DMS53 treated with DMSO at 0.1 percent for 48 hours (cell line): Measurements from ENCODE around the gene IGHMBP2.
"Not testable (repeated sequence)": the region's sequence is repeated elsewhere in the genome, so short reads cannot be mapped to it uniquely, and the experiment has no call there.

Experiments used
- DNase-seq: peaks from one replicate; lab custom pipeline; 2025; ENCODE audit not compliant: unreplicated experiment; lab: John Stamatoyannopoulos, UW

The IGHMBP2 gene

DNA sequence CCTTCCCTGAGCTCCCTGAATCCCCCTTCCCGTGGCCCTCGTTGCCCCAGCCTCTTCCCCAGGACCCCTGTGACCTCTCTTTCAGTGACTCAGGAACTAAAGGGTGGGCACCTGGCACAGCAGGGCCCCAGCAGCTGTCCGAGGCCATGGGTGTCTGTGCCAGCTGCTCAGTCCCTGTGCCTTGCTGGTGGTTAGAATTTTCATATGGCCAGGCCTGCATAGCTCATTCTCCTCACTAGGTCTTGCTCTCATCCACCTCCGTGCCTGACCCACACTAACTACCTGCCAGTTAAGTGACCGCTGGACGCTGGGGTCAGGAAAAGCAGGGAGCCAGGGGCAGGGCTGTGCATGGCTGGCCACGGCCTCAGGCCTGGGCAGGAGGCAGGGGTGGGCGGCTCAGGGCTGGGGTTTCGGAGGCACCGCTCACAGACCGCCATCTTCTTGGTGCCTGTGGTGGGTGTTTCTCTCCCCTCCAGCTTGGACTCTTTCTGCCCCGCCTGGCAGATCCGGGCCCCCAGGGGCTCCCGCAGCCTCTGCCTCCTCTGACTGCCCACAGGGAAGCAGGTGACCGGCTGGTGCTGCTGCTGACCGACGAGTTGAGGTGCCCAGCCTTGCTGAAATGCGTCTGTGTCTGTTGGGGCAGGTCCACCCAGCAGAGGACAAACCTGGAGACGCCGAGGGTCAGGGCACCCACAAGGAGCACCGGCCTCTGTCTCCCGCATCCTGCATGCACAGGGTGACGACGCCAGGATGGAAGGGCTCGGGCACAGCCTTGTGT is 56.8 kb downstream of the IGHMBP2 start:
- no peak for DNase-seq

- no peak for DNase-seq
Measured at GRCh38 chr11:68961245-68961644, 57.6 kb downstream of the IGHMBP2 start.

DNA sequence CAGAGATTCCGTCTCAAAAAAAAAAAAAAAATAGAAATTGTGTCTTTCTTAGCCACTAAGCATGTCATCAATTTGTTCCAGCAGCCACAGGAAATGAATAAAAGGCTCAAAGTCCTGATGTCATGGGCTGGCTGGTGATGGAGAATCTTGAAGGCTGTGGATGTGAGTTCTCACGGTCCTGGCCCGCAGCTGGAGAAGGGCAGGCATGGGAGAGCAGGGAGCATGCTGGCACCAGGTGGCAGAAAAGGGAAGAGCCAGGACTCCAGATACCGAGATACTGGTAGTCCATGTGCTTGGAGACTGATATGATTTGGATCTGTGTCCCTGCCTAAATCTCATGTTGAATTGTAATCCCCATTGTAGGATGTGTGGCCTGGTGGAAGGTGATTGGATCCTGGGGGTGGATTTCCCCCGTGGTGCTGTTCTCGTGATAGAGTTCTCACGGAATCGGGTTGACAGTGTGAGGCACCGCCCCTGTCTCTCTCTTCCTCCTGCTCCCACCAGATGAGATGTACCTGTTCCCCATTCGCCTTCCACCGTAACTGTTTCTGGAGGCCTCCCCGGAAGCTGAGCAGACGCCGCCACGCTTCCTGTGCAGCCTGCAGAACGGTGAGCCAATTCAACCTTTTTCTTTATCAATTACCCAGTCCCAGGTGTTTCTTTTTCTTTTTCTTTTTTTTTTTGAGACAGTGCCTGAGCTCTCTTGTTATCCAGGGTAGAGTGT is 59.0 kb downstream of the IGHMBP2 start:
- no peak for DNase-seq

- DNase-seq = no peak
Measured at GRCh38 chr11:68963779-68964178, 60.1 kb downstream of the IGHMBP2 start.

DNA sequence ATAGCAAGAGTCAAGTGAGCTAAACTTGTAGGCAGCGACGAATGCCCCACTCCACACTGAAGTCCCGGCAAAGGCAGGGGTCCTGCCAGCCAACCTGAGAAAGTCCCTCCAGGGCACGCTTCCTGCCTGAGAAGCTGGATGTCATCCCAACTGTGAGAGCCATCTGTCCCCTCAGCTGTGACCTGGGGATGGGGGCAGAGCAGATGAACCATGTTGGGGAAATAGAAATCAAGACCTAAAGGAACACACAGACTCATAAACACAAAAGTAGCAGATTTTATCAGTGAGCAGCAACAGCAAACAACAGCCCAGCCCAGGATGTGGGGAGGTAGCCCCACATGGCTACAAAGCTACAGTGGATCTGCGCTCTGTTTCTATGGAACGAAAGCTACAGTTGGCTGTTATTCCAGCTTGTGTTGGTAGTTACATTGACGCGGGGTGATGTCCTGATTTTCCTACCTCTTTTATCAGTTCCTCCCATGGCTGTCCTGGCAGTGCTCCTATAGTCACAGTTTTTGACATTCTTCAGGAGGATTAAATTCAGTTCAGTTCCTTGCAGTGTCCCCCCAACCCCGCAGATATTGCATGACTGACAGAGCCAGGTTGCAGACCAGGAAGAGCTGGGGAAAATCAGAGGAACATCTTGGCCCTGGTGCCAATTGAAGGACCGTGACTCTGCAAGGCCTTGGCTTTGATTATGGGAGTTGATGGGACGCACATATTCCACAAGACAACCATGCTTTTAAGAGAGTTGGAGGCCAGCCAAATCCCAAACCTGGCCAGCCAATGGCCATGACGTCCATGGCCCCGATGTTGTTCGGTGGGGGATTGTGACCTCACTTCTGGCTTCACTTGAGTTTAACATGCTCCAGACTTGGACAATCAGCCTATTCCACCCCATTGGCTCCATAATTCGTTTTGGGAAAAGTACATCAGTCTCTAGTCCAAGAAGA is 62.5 kb downstream of the IGHMBP2 start:
- DNase-seq = no peak

- DNase-seq = no peak
Measured at GRCh38 chr11:68966894-68967780, 63.4 kb downstream of the IGHMBP2 start.

DNA sequence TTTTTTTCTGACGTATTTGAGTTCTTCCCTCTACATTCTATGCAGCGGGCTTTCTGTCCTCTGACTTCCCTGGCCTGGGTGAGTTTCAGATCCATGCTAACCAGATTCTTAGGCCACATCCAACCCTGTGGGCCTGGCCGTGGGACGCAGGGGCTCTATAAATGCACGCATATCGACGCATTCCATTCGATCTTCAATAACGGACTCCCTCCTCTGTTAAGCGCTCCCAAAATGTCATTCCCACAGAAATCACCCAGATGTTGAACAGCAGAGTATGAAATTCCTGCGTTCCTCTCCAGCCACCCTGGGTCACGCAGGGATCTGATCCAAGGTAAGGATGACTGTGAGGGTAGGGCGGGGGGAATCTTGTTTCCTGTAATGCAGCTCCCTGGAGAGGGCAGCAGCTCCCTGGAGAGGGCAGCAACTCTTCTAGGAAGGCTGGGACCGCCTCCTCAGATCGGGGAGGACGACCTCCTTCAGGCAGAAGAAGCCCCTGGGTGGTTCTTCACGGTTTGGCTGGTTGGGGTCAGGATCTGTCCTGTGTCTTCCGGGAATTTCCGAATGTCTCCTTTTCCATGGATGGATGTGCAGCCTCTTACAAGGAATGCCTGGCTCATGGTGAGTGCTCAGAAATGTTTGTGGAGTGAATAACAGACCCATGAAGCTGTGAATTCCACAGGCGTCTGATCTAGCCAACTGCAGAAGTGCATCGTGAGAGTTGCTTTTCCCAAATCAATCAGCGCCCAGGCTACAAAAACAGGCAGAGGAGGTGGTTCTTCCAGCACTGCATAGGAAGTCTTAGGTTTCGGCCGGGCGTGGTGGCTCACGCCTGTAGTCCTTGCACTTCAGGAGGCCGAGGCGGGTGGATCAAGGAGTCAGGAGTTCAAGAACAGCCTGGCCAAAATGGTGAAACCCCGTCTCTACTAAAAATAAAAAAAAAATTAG is 64.9 kb downstream of the IGHMBP2 start:
- no peak for DNase-seq

- no peak for DNase-seq
Measured at GRCh38 chr11:68969386-68969785, 65.7 kb downstream of the IGHMBP2 start.

DNA sequence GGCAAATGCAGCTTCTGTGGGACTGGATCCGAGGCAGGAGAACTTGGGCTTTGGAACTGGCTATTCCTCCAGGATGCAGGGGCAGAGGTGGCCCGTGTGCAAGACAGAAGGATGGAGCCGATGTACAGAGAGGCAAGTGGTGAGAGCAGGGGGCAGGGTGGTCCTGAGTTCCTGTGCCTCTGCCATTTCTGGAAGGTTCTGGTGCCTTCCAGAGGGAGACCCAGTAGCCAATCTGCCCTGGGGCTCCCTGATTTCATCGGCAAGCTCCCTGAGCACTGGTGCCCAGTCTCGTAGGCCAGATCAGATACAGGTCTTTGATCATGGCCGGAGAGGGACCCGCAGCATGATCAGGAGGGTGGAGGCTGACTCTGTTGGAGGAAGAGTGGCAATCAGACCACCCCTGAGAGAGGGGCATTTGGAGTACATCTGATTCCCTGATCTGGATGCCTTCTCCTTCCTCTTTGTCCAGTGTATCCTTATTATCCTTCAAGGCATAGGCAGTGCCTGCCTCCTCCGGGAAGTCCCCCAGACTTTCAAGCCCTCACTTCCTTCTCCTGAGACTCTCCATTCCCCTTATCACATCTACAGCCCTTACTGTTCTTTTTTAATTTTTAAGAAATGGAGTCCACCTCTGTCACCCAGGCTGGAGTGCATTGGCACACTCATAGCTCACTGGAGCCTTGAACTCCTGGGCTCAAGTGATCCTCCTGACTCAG is 67.4 kb downstream of the IGHMBP2 start:
- no peak for DNase-seq

- DNase-seq = no peak
Measured at GRCh38 chr11:68973219-68973618, 69.5 kb downstream of the IGHMBP2 start.

DNA sequence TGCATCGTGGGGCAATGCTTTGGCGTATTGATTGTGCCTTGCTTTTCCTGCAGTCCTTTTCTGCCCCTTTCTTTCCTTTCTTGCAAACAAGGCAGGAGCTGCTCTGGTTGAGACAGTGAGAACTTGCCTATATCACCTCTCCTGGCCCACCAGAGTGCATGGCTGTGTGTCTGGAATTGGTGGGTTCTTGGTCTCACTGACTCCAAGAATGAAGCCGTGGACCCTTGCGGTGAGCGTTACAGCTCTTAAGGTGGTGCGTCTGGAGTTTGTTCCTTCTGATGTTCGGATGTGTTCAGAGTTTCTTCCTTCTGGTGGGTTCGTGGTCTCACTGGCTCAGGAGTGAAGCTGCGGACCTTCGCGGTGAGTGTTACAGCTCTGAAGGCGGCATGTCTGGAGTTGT is 70.0 kb downstream of the IGHMBP2 start:
- DNase-seq = not testable (repeated sequence)

- no peak for DNase-seq
Measured at GRCh38 chr11:68974421-68975194, 70.9 kb downstream of the IGHMBP2 start.

DNA sequence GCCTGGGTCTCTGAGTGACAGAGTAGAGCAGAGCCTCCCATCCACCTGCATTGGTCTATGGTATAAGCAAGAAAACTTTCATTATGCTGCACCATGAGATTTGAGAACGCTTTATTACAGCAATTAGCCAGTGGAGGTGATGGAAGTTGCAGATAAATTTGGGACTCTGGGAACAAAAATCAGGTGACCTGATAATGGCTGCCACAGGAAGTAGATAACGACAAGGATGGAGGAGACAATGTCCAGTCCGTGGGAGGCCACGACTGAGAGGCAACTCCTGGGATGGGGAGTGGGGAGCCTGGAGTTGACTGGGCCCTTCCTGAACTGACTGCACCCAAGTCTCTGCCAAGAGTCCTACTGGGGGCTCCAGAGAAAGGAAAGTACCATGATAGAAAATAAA is 72.4 kb downstream of the IGHMBP2 start:
- DNase-seq = no peak

DNA sequence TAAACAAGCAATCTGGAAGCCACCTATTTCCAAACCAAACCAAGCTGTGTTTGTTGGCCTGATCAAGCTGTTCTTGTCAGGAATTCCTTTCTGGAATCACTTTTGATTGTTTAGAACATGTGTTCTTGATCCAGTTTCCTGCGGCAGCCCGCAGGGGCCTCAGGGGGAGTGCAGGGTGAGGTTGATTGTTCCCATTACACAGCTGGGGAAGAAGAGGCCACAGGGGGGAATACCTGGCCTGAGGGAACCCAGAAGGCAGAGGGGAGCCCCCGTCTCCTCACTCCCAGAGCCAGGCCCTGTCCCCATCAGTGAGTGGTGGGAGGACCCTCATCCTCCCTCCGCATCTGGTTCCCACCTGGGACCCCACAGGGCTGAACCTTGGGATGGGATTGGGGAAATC is 72.9 kb downstream of the IGHMBP2 start:
- no peak for DNase-seq

GRCh38 chr11:68977781-68978625 is 74.3 kb downstream of the IGHMBP2 start:
- DNase-seq = no peak

DNA sequence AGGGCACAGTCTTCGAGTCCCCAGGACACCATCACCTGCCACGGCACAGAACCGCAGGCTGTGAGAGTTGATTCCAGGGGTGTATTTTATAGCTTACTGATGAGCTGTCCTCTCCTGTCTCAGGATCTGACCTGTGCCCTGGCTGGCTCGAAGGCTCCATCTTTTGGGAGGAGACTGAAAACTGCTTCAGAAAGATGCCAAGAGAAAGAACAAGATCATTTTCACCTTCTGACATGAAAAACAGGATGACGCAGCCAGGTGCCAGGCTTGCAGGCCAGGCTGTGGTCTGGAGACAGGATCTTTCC is 74.9 kb downstream of the IGHMBP2 start:
- no peak for DNase-seq

DNA sequence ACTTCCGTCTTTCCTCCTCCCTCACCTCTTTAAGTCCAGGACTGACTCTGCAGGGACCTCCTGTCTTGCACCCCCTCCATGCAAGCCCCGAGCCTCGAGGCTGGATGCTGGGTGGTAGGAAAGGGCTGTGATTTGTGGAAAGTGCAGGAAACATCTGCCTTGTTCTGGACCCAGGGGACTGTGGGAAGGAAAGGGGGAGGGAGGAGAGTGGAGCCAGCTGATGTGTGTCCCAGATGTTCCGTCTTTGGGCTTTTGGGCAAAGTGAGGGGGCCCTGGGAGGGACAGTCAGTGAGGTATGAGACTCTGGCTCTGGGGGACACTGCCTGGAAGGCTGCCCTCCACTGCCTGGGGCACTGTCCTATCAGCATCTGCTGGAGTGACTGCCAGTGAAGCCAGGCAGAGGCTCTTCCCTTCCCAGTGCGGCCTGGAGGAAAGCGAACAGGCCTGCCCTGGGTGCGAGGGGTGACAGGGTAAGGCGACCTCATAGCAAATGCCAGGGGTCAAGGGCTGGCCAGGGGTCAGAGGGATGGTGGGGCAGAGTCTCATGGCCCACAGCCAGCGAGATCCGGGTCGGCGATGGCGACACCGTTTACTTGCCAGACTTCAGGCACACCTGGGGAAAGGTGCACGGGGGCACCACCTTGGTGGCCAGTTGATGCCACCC is 75.4 kb downstream of the IGHMBP2 start:
- DNase-seq = no peak
